8988T (cell line): ENCODE data around the gene CACNB2.

ENCODE experiments used
- DNase-seq: peaks from one replicate; pipeline ENCODE4 v3.0.0; 2011

The CACNB2 gene

DNA sequence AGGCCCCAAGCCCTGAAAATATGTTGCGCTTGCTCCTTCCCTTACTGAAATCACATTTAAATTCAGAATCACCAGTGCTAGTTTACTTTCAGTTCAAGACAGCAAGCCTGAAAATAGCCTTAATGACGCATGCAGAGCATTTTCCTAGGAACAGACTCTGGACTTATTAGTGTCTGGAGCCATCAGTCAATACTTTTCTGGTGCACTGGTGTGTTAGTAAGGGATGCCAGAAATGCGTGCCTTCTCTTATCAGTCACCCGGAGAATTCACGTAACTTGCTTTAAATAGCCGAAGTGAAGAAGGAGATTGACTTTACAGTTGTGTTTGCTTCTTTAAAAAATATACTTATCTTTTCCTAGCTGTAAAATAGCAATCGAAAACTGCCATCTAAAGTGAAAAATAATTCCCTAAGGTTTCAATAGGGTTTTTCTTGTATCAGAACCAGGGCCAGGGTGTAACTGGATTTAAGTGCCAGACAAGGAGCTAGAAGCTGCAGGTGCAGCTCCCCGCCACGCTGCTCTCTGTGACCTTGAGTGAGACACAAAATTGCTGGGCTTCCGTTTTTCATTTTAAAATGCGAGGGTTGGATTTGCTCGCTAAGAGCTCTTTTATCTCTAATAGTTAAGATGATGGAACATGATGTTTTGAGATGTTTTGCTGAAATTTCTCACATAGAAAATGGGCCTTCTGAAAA, 333.3 kb downstream of the CACNB2 start:
- DNase-seq = no peak

DNA sequence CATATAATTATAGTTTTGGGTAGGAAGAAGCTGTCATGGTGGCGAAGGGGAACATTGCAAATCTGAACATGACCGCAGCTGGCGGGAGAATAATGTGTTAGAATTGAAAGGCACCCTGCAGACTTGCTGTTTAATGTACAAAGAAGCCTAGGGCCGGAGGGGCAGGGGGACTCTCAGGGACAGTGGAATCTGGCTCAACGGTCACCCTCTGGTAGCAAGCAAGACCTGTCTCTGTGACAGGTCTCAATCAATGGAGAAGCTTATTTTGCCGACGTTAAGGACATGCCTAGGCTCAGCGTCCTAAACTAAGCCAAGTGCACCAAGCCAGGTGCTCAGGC, 333.9 kb downstream of the CACNB2 start:
- DNase-seq = no peak

DNA sequence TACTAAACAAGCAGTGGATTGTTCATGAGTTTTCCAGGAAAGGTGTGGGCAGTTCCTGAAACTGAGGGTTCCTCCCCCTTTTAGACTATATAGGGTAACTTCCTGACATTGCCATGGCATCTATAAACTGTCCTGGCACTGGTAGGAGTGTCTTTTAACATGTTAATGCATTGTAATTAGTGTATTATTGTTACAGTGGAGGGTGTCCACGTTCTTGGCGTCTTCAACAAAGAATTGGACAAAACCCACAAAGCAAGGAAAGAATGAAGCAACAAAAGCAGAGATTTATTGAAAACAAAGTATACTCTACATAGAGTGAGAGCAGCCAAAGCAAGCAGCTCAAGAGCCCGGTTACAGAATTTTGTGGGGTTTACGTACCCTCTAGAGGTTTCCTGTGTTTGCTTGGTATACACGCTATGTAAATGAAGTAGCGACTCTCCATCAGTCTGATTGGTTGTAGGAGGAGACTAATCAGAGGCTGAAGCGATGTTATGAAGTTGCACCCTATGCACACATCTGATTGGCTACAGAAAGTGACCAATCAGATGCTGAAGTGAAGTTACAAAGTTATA, 335.9 kb downstream of the CACNB2 start:
- no peak for DNase-seq

DNA sequence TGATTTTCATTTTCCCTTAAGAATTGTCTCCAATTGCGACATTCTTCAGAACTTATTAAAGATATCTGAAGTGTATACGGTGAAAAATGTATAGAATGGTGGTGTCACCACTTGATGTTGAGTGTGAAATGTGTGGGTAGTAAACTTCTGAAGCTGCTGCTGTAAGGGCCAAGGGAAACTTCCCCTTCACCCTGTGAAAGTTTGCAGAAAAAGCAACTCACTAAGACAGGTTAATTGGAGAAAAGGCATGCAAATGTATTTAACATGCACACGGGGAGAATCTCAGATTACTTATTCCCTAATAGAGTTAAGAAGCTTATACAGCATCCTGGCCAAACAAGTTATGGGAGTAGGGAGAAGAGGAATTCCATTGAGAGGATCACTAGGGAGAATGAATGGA, 338.1 kb downstream of the CACNB2 start:
- DNase-seq = no peak

DNA sequence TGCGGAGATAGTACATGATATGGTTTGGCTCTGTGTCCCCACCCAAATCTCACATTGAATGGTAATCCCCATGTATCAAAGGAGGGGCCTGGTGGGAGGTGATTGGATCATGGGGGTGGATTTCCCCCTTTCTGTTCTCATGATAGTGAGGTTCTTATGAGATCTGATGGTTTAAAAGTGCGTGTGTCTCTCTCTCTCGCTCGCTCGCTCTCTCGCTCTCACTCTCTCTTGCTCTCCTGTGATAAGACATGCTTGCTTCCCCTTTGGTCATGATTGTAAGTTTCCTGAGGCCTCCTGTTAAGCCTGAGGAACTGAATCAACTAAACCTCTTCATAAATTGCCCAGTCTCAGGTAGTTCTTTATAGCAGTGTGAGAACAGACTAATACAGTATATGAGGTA, 339.3 kb downstream of the CACNB2 start:
- no peak for DNase-seq

DNA sequence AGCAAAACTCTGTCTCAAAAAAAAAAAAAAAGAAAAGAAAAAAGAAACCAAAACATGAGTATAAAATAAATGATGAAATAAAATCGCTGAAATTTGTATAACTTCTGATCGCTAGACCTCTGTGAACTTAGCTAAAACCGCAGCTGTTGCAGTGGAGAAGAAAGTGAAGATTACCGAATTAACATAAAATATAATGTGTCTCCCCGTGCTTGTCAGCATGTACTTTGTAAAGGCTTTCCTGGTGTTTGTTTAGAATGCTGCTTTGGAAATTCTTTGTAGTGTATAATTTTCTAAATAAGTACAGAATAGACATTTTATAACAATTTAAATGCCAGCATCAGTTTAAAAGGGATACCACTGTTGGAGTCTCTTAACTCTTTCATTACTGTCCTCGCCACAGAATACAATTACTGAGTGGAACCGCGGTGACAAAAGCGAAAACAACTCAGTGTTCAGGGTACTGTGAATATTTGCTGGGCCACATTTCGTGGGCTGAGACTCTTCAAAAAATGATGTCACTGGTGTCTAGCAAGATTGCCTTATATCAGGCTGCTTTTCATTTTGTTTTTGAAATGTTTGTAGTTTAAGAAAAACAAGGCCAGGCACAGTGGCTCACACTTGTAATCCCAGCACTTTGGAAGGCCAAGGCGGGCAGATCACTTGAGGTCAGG, 343.4 kb downstream of the CACNB2 start:
- no peak for DNase-seq

DNA sequence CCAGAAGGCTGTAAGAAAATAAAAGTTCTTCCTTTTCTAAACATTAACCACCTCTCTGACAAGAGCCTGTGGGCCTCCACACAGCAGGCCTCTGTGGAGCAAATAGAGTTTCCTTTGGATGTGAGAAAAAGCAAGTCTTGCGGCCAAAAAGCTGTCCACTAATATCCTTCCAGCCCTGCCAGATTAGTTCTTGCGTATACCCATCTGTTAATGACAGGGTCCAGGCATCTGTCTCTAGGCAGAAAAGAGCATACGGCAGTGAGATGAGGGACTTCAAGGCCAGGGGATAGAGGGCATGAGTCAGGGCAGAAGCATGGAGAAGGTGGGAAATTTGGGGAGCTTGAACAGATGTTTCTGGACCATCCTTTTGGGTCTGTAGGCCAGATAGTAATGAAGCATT, 346.2 kb downstream of the CACNB2 start:
- DNase-seq = no peak

DNA sequence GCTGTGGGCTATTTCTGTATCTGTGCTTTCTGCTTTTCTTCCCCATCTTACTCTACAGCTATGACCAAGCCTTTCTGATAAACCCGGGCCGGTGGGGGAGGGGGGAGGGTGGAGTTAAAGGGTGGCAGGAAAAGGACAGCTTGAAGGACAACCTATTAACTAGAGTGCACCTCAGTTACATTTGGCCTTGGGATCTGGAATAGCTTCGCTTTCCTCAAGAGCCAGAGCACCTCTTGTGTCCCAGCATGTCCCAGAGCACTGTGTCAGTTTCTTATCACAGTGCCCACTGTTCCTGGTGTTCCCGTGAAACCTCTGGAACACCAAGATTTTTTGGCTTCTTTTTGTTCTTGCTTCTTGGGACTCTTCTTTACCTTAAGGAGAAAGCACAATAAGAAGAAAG, 350.5 kb downstream of the CACNB2 start:
- no peak for DNase-seq

DNA sequence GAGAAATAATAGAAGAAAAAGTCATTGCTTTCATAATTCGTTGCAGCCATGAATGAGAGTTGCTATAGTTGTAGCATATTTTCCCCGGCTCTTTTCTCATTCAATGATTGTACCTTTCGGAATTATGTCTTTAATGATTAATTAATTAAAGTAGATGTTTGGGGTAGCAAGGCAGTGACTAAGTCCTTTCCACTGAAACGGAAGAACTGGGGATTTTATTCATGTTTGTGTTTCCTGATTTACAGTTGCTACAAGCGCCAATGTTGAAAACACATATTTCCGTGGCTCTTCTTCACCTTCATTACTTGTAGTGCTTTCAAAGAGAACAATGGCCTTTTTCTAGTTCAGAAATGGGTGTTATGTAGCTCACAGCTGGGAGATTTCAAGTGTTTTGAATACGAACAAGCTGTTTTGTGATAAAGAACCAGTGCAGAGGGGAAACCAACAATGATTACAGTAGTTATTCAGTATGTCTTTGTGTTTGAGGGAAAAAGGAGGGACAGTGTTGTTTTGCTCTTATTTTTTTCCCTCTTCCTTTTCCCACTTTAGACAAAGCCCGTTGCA, 357.7 kb downstream of the CACNB2 start:
- DNase-seq = no peak

DNA sequence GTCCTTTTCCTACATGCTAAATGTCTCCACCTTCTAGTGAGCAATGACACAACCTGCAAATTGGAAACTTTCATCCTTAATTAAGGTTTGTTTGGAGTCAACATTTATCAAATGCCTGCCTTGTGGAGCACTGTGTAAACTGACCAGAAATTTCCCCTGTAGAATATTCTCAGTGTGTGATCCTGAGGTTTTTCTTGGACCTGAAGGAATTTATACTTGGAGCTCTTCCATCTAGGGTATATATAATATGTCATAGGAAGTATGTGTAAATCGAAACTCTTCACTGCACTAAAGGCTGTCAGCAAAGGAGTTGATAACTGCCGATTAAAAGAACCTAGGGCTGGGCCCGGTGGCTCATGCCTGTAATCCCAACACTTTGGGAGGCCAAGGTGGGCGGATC, 358.8 kb downstream of the CACNB2 start:
- no peak for DNase-seq

DNA sequence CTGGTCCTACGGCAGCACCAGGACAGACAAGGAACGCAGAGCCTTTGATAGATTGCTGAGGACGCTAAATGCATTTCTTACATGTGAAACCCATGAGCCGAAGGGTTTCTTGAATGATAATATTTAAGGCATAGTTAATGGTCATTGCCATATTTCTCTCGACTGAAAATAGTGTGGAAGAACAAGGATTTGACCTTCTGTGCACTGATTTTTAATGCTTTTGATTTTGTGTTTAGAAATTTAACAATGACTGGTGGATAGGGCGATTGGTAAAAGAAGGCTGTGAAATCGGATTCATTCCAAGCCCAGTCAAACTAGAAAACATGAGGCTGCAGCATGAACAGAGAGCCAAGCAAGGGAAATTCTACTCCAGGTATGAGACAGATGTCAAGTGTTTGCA, 360.4 kb downstream of the CACNB2 start:
- DNase-seq = no peak

DNA sequence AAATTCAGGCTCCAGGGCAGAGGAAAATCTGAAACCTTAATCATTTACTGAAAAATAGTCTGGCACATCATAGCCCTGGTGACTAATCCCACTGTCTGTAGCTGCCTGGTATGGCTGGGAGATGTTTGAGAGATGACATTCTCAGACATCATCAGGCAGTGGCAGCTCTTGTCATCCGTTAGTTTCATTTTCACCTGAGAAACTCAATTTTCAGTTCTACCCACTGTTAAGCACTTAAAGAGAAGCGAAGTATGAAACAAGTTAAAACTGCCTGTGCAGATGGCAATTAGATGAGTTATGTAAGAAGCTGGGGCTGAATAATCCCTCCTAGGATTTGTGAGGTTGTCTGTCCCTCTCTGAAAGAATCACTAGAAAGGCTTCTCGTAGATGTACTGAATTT, 361.0 kb downstream of the CACNB2 start:
- DNase-seq = no peak

DNA sequence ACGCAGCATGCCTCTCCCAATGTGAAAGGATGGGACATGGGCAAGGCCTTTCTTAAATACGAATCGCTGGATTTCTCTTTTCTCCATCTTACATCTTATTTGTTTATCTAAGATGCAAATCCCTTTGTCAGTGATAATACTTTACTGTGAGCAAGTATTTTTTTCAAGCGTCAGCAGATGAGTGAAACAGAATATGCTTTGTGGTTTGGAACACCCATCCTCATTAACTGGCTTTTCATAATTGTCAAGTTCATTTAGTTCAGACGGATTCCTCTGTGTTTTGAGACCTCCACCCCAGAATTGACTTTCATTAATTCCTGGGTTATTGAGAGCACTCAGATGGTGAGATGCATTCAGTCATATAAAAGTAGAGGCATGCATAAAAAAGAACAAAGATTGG, 361.4 kb downstream of the CACNB2 start:
- DNase-seq = no peak

DNA sequence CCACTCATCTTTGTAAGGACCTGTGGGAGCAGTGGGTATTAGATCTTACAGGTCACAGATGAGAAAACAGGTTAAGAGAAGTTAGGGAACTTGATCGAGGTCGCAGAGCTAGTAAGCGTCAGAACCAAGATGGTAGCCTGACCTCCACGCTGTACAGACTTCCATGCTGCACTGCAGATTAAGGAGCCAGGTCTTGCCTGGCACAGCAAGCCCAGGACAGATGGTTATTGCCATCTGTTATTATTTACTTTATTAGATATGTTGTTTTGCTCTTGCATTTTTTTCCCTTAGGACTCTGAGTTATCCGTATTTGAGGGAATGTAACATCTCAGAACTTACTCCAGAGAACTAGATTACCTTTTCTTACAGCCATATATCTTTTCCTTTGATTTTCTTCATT, 363.9 kb downstream of the CACNB2 start:
- no peak for DNase-seq

DNA sequence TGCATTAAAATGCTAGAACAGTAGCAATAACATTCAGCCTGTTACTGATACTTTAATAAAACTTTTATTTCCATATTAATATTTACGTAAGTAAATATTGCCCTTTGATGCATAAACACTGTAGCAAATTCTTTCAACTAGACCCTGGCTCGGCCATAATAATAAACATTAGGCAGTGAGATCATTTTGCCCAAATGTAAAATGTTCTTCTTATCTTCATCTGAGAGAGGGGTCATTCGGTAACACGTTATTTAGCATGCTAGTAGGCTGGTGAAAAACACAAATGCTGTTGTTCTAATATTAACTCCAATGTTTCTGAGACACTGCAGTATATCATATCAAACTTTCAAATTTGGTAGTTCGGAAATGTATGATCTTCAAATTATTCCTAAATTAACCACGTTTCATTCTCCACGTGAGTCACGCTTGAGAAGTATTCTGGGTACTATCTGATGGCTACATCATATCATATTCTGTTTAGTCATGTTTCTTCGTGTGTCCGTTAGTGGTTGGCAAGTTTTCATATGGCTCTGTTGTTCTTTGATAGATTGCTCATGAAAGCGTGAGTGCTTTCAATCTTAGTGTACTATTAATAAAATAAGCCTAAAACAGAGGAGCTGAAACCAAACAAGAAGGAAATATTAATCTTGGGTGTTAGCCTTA, 365.4 kb downstream of the CACNB2 start:
- no peak for DNase-seq

DNA sequence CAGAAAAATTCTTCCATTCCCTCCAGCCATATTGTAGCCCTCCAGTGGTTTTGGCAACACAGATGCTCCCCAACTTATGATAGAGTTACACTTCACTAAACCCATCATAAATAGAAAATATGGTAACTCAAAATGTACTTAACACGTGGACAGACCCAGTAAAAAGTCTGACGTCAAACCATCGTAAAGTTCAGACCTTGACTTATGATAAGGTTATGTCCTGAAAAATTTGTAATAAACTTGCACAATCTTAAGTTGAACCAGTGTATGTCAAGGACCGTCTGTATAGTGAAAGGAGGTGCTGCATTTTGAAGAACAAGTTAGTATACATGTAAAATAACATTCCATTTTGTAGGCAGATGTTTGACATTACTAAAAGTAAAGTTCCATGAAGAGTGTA, 368.4 kb downstream of the CACNB2 start:
- no peak for DNase-seq

DNA sequence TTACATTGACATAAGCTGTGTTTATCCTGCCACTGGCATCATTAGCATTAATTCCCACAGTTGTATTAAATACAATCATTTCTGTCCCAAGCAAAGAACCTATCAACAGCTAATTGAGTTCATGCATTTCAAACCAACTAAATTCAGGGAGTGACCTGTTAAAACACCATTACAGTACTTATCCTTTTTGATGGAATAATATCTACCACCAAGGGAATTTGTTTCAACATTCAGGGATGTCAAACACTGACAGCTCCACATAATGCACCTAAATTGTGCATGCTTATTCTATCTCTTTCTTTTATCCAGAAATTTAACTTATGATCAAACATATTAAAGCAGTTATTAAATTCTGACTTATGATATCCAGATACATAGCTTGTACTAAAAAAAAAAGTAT, 374.3 kb downstream of the CACNB2 start:
- DNase-seq = no peak

DNA sequence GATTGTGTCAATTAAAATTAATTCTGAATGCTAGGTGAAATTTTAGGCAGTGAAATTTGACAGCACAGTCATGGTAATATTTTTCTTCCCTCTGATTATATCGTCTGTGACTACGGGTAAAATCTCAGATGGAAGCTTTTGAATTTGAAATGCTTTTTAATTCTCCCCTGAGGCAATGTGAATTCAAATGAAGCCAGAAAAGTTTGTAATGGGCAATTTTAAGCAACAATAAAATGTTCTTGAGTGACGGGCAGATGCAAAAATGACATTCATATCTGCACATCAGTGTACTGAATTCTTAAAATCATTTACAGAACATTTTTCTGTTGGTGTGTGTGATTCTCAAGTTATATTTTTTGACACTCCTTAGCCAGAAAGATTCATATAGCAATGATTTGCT, 376.6 kb downstream of the CACNB2 start:
- no peak for DNase-seq

DNA sequence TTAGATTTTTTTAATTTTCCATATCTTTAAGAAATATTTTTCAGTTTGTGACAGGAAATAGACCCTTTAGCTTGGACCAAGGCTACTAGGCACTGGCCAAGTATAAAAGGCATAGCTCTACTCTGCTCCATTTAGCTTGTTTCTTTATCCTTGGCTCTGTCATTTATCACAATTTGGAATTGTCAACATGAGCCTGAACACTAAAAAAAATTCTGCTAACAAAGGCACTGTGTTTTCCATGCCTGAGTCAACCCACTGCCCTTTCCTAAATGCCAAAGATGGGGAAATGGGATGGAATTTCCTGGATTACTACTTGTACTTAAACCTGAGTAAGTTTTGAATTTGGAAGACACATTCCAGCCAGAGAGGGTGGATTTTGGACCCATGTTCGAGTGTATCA, 382.8 kb downstream of the CACNB2 start:
- no peak for DNase-seq

DNA sequence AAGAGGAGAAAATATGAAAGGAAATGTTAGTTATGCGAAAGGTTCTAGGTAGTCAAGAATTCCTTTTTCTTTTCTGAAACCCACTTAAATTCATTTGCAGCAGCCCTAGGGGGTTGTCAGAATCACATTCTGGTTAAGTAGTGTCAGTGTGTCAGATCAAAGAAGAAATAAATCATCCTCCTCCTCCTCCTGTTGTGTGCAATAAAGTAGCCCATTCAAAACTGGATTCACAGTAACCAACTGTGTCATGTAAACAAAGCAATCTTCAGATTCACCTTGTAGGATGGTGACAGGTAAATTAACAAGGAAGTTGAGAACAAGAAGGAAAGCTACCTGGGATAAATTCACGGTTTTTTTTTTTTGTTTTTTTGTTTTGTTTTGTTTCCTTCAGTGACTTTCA, 383.6 kb downstream of the CACNB2 start:
- DNase-seq = no peak

DNA sequence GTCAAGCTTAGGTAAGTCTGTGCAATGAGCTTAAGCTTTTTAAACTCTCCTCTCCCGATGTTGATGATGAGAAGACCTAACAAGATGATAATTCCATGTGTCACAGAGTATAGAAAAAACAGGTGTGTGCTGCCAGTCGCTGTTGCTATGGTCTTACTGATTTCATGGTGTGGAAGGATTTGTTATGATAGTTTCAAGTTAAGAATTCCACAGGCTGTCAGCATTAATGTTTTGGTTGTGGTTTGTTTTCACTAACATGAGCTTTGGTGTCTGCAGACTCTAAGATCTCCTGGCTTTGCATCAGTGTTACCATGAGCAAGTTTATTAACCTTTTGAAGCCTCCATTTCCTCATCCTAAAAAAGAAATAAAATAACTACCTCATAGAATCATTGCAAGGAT, 387.5 kb downstream of the CACNB2 start:
- DNase-seq = no peak

DNA sequence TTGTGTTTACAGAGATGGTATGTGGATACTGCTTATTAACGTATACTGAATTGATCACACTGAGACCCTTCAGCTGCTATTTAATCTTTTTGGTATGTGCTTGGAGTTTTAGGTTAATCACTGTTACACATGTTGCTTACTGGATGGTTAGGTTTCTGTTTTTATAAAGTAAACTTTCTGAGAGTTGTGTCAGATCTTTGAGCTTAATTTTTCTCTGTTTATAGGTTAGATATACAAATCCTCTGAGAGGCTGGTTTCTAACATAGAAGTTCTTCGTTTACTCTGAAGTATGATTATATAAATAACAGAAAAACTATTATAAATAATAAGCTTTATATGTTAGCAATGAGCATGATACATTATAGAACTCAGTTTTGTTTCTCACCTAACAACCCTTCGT, 388.1 kb downstream of the CACNB2 start:
- no peak for DNase-seq

DNA sequence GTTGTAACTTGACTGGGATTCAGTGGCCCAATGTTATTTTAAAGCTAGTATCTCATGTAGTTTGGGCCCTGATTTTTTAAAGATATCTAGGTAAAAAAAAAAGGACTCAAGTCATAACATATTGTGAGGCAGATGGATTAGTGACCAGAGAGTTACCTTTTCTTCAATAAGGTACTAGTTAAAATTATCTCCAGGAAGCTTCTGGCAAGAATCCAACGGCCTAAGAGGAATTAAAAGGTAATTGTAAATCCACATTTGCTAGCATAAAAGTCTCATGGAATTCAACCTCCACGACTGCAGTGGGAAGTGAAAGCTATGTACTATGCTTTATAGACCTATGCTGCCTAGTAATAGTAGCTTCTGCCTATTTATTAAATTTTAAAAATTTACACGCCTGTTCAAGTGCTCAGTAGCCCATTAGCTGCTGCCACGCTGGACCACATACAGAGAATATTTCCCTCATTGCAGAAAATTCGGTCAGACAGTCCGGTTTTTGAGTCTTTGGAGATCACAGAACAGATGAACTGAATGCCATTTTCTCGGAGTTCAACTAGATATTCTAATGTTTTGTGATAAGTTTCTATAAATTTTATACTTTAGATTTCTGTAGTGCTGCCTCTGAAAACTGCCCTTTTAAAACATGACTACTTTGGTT, 392.8 kb downstream of the CACNB2 start:
- DNase-seq = no peak
